ENCODE measurements around the gene TRPV5. TPM values are rescaled to one million over a fixed set of nuclear protein-coding genes. Genes with fewer than 3 reads are reported as not detected.

The TRPV5 gene
- total and polyA plus RNA-seq, 2 donors (not counting 3 experiments of a cell fraction or from before 2014, with no cell fraction given): not detected

DNA sequence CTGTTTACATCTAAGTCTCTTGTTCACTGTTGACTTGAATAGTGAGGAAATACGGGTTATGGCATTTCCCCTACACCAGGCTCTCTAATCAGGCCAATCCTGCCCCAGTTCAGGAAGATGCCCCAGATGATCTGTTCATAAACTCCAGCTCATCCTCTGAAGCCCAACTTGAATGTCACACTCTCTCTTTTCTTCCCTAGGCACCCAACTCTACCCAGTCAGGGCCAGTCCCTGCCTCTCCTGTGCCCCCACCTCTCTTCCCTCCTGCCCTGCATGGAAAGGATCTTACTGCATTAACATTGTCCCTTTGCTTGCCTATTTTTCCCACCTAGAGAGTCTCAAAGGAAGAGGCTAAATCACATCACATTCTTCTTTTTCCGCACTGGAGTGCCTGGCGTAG, 37.4 kb downstream of the TRPV5 start:
- Histone ChIP-seq H3K9me3 (replicated peaks; ENCODE audit: control insufficient read depth, insufficient read depth, low read length) (no peaks in the 10 kb centered on the region), H3K27me3 (ENCODE audit: control insufficient read depth in 2 of 2, insufficient read depth in 2 of 2, low read length in 2 of 2) (peaks cover 0 to 2% of the 10 kb centered on the region in 2 experiments), H3K27ac (ENCODE audit: insufficient read depth, low read depth, low read length) (no peak overlapping the region), H3K9ac (replicated peaks; ENCODE audit: extremely low read depth, insufficient read depth, low read length) (no peak overlapping the region), H3K4me3 (replicated peaks in 1 of 3; ENCODE audit: insufficient read depth in 1 of 3, low read depth in 1 of 3, low read length in 3 of 3) (no peak overlapping the region), H3K4me2 (ENCODE audit: insufficient read depth, low read length) (no peak overlapping the region), H3K9me1 (replicated peaks; ENCODE audit: control insufficient read depth, extremely low read depth, insufficient read depth, low read length) (no peaks in the 10 kb centered on the region), H4K20me1 (replicated peaks; ENCODE audit: control insufficient read depth, extremely low read depth, insufficient read depth, low read length) (no peaks in the 10 kb centered on the region), H2AFZ (ENCODE audit: low read depth, low read length) (no peak overlapping the region), H3K4me1 (ENCODE audit: control insufficient read depth, extremely low read depth, insufficient read depth, low read length) (no peaks in the 10 kb centered on the region), H3K36me3 (ENCODE audit: control insufficient read depth in 2 of 2, extremely low read depth in 1 of 2, insufficient read depth in 2 of 2, low read length in 2 of 2) (no peaks in the 10 kb centered on the region), H3K79me2 (ENCODE audit: control insufficient read depth, insufficient read depth, low read length) (no peaks in the 10 kb centered on the region)
- FAIRE-seq (no peak), DNase-seq (ENCODE audit: low read depth, low spot score) (no peak)
- intact Hi-C loops (cut with micrococcal nuclease): no loop called here
- dilution Hi-C loops (cut with MboI; ENCODE audit: extremely low pct_ligation_motif_present, low sequenced_read_pairs): no loop called here
- CTCF ChIA-PET: interaction anchor here (1.3 kb wide), 1 partner anchor 74 kb away, joined by 3 read pairs; no protein-coding TSS in a partner anchor
- POLR2A ChIA-PET: no interaction called here
- TF ChIP-seq GATA2 (IDR thresholded peaks at IDR 0.05; ENCODE audit: insufficient read depth, insufficient read length, low read depth, low read length) (no peak), MYC (IDR thresholded peaks at IDR 0.05; ENCODE audit: low read depth, low read length) (no peak), POLR2A (IDR thresholded peaks at IDR 0.05; ENCODE audit: low read depth, low read length) (no peak), JUN (IDR thresholded peaks at IDR 0.05; ENCODE audit: borderline replicate concordance, insufficient read depth, insufficient read length, low read depth) (no peak), MAX (IDR thresholded peaks at IDR 0.05; ENCODE audit: insufficient read depth, insufficient read length) (no peak), EZH2 (IDR thresholded peaks at IDR 0.05; ENCODE audit: borderline replicate concordance, low read depth, low read length, severe bottlenecking) (no peak), FOS (IDR thresholded peaks at IDR 0.05; ENCODE audit: borderline replicate concordance, insufficient read depth, low read length) (no peak), POLR2AphosphoS5 (IDR thresholded peaks at IDR 0.05; ENCODE audit: insufficient read depth, low read depth, low read length) (no peak)
- TF ChIP-seq, protein P1, sequence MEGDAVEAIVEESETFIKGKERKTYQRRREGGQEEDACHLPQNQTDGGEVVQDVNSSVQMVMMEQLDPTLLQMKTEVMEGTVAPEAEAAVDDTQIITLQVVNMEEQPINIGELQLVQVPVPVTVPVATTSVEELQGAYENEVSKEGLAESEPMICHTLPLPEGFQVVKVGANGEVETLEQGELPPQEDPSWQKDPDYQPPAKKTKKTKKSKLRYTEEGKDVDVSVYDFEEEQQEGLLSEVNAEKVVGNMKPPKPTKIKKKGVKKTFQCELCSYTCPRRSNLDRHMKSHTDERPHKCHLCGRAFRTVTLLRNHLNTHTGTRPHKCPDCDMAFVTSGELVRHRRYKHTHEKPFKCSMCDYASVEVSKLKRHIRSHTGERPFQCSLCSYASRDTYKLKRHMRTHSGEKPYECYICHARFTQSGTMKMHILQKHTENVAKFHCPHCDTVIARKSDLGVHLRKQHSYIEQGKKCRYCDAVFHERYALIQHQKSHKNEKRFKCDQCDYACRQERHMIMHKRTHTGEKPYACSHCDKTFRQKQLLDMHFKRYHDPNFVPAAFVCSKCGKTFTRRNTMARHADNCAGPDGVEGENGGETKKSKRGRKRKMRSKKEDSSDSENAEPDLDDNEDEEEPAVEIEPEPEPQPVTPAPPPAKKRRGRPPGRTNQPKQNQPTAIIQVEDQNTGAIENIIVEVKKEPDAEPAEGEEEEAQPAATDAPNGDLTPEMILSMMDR (IDR thresholded peaks at IDR 0.05; ENCODE audit: extremely low read depth in 1 of 2, insufficient read depth in 1 of 2, low read depth in 1 of 2, low read length in 2 of 2): no peak
- no TSS peak for BruUV-seq (replicated peaks)
